ENCODE measurements around the gene CCDC93.

The CCDC93 gene

GRCh38 chr2:118054213-118055008 is 40.5 kb upstream of the CCDC93 start:
- no peaks in the 10 kb centered on the region for H3K9me3 ChIP-seq (ENCODE audit: control insufficient read depth, insufficient read depth, low read depth, low read length)
- no peak for TF ChIP-seq ZNF645 (tag by site-specific recombination; IDR thresholded peaks at IDR 0.05)
- H3K27ac ChIP-seq (ENCODE audit: extremely low read depth, low read depth, low read length) = no peak overlapping the region
- no peaks in the 10 kb centered on the region for H3K36me3 ChIP-seq (ENCODE audit: control insufficient read depth in 2 of 2, insufficient read depth in 1 of 2, low read length in 2 of 2)
- H3K4me3 ChIP-seq (ENCODE audit: low read depth, low read length) = no peak overlapping the region
- ChIA-PET POLR2A (no interaction called here), CTCF (interaction anchor here (0.8 to 2.9 kb wide), 4 partner anchors 8 to 51 kb away, joined by 3 to 14 read pairs (median 8); no protein-coding TSS in a partner anchor)
- peaks cover 12% of the 10 kb centered on the region for H3K4me1 ChIP-seq (ENCODE audit: control insufficient read depth, insufficient read depth, low read length)

- ChIA-PET CTCF (interaction anchor here (0.8 to 2.9 kb wide), 4 partner anchors 7 to 168 kb away, joined by 3 to 14 read pairs (median 8); no protein-coding TSS in a partner anchor), POLR2A (no interaction called here)
- Histone ChIP-seq H3K4me3 (ENCODE audit: low read depth, low read length) (no peak overlapping the region), H3K4me1 (ENCODE audit: control insufficient read depth, insufficient read depth, low read length) (peaks cover 14% of the 10 kb centered on the region), H3K36me3 (ENCODE audit: control insufficient read depth in 2 of 2, insufficient read depth in 1 of 2, low read length in 2 of 2) (no peaks in the 10 kb centered on the region), H3K27ac (ENCODE audit: extremely low read depth, low read depth, low read length) (no peak overlapping the region), H3K9me3 (ENCODE audit: control insufficient read depth, insufficient read depth, low read depth, low read length) (no peaks in the 10 kb centered on the region)
- TF ChIP-seq SP2 (tag by site-specific recombination; IDR thresholded peaks at IDR 0.05) (no peak), ZNF660 (tag by site-specific recombination; IDR thresholded peaks at IDR 0.05) (no peak), ZNF416 (tag by site-specific recombination; IDR thresholded peaks at IDR 0.05) (no peak), ZNF354C (tag by site-specific recombination; IDR thresholded peaks at IDR 0.05; ENCODE audit: borderline replicate concordance, low read depth) (no peak), SCRT1 (tag by site-specific recombination; IDR thresholded peaks at IDR 0.05; ENCODE audit: borderline replicate concordance) (no peak), ZBTB26 (tag by site-specific recombination; optimal IDR thresholded peaks at IDR 0.05) (no peak), PRDM10 (tag by site-specific recombination; IDR thresholded peaks at IDR 0.05) (no peak), ZNF19 (tag by site-specific recombination; IDR thresholded peaks at IDR 0.05; ENCODE audit: low read depth) (no peak), REPIN1 (tag by site-specific recombination; IDR thresholded peaks at IDR 0.05; ENCODE audit: low read depth) (no peak), ZNF133 (tag by site-specific recombination; IDR thresholded peaks at IDR 0.05) (no peak), ZNF37A (tag by site-specific recombination; IDR thresholded peaks at IDR 0.05) (no peak), ZNF626 (tag by site-specific recombination; IDR thresholded peaks at IDR 0.05) (no peak), ZNF692 (tag by site-specific recombination; IDR thresholded peaks at IDR 0.05) (no peak), ZNF548 (tag by site-specific recombination; IDR thresholded peaks at IDR 0.05) (no peak), ZBTB21 (tag by site-specific recombination; IDR thresholded peaks at IDR 0.05) (no peak), ELK4 (IDR thresholded peaks at IDR 0.05; ENCODE audit: borderline replicate concordance, low read depth, low read length) (no peak), SP7 (tag by site-specific recombination; IDR thresholded peaks at IDR 0.05) (no peak), ZNF350 (tag by site-specific recombination; IDR thresholded peaks at IDR 0.05) (no peak), SETDB1 (IDR thresholded peaks at IDR 0.05; ENCODE audit: insufficient read length, low read length) (no peak)
Observed at GRCh38 chr2:118053681-118054080, 39.8 kb upstream of the CCDC93 start.
